Measurements from ENCODE around the gene GUCY2F. TPM values are rescaled to one million over a fixed set of nuclear protein-coding genes. Genes with fewer than 3 reads are reported as not detected.

GUCY2F gene
- total RNA-seq, 6 experiments from 2014 or later: not detected

GRCh38 chrX:109498434-109498833, 16.5 kb upstream of the GUCY2F start:
- Histone ChIP-seq H3K4me3 (no peak overlapping the region), H3K36me3 (no peaks in the 10 kb centered on the region), H3K27me3 (peaks cover 6 to 25% of the 10 kb centered on the region in 2 donors), H3K27ac (no peak overlapping the region), H3K4me1 (no peaks in the 10 kb centered on the region), H3K9me3 (no peaks in the 10 kb centered on the region)
- TF ChIP-seq CTCF (IDR thresholded peaks at IDR 0.05): no peak
- TF ChIP-seq POLR2A (IDR thresholded peaks at IDR 0.05): no peak
- DNase-seq (no peak), ATAC-seq (no peak)
- intact Hi-C loops (cut with DNase I): loop anchor here in 1 of 2 donors (10.0 kb wide), 1 partner anchor 126 kb away; the partner anchor contains the start of gene KCNE5
- WGBS (ENCODE audit: insufficient coverage, low coverage, low lambda C conversion rate, missing lambda C conversion rate): 50% methylated on average over 1 of the region's 1 CpG

- Histone ChIP-seq H3K4me1 (no peaks in the 10 kb centered on the region), H3K27ac (no peak overlapping the region), H3K27me3 (peaks cover 0 to under 1% of the 10 kb centered on the region in 2 donors), H3K9me3 (no peaks in the 10 kb centered on the region), H3K36me3 (no peaks in the 10 kb centered on the region), H3K4me3 (no peak overlapping the region)
- WGBS (ENCODE audit: insufficient coverage, low coverage, low lambda C conversion rate, missing lambda C conversion rate): 53% methylated on average over 2 of the region's 2 CpGs
- TF ChIP-seq POLR2A (IDR thresholded peaks at IDR 0.05): no peak
- TF ChIP-seq CTCF (IDR thresholded peaks at IDR 0.05): no peak
- no peak for ATAC-seq
- intact Hi-C loops (cut with DNase I): no loop called here
- DNase-seq: no peak
Observed at GRCh38 chrX:109489174-109489573, 7.3 kb upstream of the GUCY2F start.

- no peaks in the 10 kb centered on the region for H3K9me3 ChIP-seq
- no peak for ATAC-seq
- no peak overlapping the region for H3K4me3 ChIP-seq
- H3K27me3 ChIP-seq: peaks cover 0 to 4% of the 10 kb centered on the region in 2 donors
- no peaks in the 10 kb centered on the region for H3K4me1 ChIP-seq
- TF ChIP-seq POLR2A (IDR thresholded peaks at IDR 0.05) (no peak), CTCF (IDR thresholded peaks at IDR 0.05) (no peak)
- DNase-seq: no peak
- intact Hi-C loops (cut with DNase I): no loop called here
- WGBS (ENCODE audit: insufficient coverage, low coverage, low lambda C conversion rate, missing lambda C conversion rate): 29% methylated on average over 4 of the region's 4 CpGs
- H3K27ac ChIP-seq: no peak overlapping the region
- H3K36me3 ChIP-seq: no peaks in the 10 kb centered on the region
Observed at GRCh38 chrX:109487640-109488039, 5.8 kb upstream of the GUCY2F start.

- peaks cover 0 to 11% of the 10 kb centered on the region in 2 donors for H3K27me3 ChIP-seq
- intact Hi-C loops (cut with DNase I): no loop called here
- H3K4me1 ChIP-seq: no peaks in the 10 kb centered on the region
- DNase-seq (peak; percentile 29 to 61 (median 51)), ATAC-seq (peak; percentile 83 to 98 (median 94))
- no peaks in the 10 kb centered on the region for H3K9me3 ChIP-seq
- no peaks in the 10 kb centered on the region for H3K36me3 ChIP-seq
- H3K27ac ChIP-seq: no peak overlapping the region
- 6% methylated on average over 9 of the region's 9 CpGs for WGBS (ENCODE audit: insufficient coverage, low coverage, low lambda C conversion rate, missing lambda C conversion rate)
- TF ChIP-seq CTCF (IDR thresholded peaks at IDR 0.05) (peak; percentile 95 to 99 (median 98)), POLR2A (IDR thresholded peaks at IDR 0.05) (no peak)
- no peak overlapping the region for H3K4me3 ChIP-seq
Observed at GRCh38 chrX:109485470-109486340, 3.8 kb upstream of the GUCY2F start.
